Uterus (tissue), 4 donors: Measurements from ENCODE around the gene ZNF827. TPM values are rescaled to one million over a fixed set of nuclear protein-coding genes. Genes with fewer than 3 reads are reported as not detected.

Experiments used
- DNase-seq, 2 donors: peaks; one replicate each; pipeline ENCODE4 v3.0.0-alpha.2; 2019 to 2020
- H3K27ac ChIP-seq, 2 donors: fragments of 200-600 bp; sonication (generic); 1 replicate in 1 of 2; 2 replicates in 1 of 2; pipeline ENCODE4 v1.5.1; 2016 to 2018
- H3K27me3 ChIP-seq, 2 donors: fragments of 200-600 bp; sonication (generic); one replicate each; pipeline ENCODE4 v1.5.1; 2018 to 2019; ENCODE audit warnings: control low read depth in 1 of 2
- H3K36me3 ChIP-seq, 2 donors: fragments of 200-600 bp; sonication (generic); one replicate each; pipeline ENCODE4 v1.5.1; 2019; ENCODE audit warnings: control low read depth in 1 of 2
- H3K4me1 ChIP-seq, 2 donors: fragments of 200-600 bp; sonication (generic); one replicate each; pipeline ENCODE4 v1.5.1; 2018 to 2019; ENCODE audit warnings: control low read depth in 1 of 2
- H3K4me3 ChIP-seq, 2 donors: fragments of 200-600 bp; sonication (generic); 1 replicate in 1 of 2; 2 replicates in 1 of 2; pipeline ENCODE4 v1.5.1; 2018 to 2019; ENCODE audit warnings: mild to moderate bottlenecking in 1 of 2
- H3K9me3 ChIP-seq, 2 donors: fragments of 200-600 bp; sonication (generic); one replicate each; pipeline ENCODE4 v1.5.1; 2019; ENCODE audit warnings: control low read depth in 1 of 2
- POLR2A ChIP-seq, 2 donors: fragments of 450-650 bp; IDR thresholded peaks; one replicate each; pipeline ENCODE4 v1.6.1; 2016; ENCODE audit warnings: antibody characterized with exemption in 2 of 2, mild to moderate bottlenecking in 1 of 2, moderate library complexity in 1 of 2
- intact Hi-C: fragments of 100-400 bp; cut with DNase I; formaldehyde crosslinking; loops from one replicate; pipeline ENCODE4 v1.15.1; 2023; ENCODE audit warnings: low total_unique reads
- total RNA-seq, 4 donors: library from RNA; depleted of rRNA in 3 of 4; stranded (reverse); fragments of >200 nt in 3 of 4; gene quantifications; one replicate each; pipeline versions ENCODE4 v1.1.0 to v1.2.4, GENCODE V29; 2014 to 2023
- TF ChIP-seq, protein P1 (sequence below), 4 experiments: fragments of 200-600 bp in 2 of 4; fragments of 450-650 bp in 2 of 4; sonication (generic) in 2 of 4; IDR thresholded peaks; one replicate each; pipeline ENCODE4 v1.5.1; 2016 to 2019; ENCODE audit warnings: antibody characterized with exemption in 4 of 4, mild to moderate bottlenecking in 2 of 4, moderate library complexity in 1 of 4
- donor health status: DM: yes; HTN: yes; CAD: no.

Gene ZNF827
- total RNA-seq, 4 donors from 2014 or later, result 2.9 to 33.1 (median 14.2) TPM

GRCh38 chr4:145723336-145723735 is 215.3 kb downstream of the ZNF827 start:
- no peak overlapping the region for H3K27ac ChIP-seq
- H3K36me3 ChIP-seq, result no peaks in the 10 kb centered on the region
- H3K4me3 ChIP-seq, result no peak overlapping the region
- DNase-seq, result no peak
- no peaks in the 10 kb centered on the region for H3K27me3 ChIP-seq
- H3K4me1 ChIP-seq, result no peaks in the 10 kb centered on the region
- intact Hi-C loops, result no loop called here
- no peaks in the 10 kb centered on the region for H3K9me3 ChIP-seq
- TF ChIP-seq POLR2A (IDR thresholded peaks at IDR 0.05), result no peak
- TF ChIP-seq, protein P1, sequence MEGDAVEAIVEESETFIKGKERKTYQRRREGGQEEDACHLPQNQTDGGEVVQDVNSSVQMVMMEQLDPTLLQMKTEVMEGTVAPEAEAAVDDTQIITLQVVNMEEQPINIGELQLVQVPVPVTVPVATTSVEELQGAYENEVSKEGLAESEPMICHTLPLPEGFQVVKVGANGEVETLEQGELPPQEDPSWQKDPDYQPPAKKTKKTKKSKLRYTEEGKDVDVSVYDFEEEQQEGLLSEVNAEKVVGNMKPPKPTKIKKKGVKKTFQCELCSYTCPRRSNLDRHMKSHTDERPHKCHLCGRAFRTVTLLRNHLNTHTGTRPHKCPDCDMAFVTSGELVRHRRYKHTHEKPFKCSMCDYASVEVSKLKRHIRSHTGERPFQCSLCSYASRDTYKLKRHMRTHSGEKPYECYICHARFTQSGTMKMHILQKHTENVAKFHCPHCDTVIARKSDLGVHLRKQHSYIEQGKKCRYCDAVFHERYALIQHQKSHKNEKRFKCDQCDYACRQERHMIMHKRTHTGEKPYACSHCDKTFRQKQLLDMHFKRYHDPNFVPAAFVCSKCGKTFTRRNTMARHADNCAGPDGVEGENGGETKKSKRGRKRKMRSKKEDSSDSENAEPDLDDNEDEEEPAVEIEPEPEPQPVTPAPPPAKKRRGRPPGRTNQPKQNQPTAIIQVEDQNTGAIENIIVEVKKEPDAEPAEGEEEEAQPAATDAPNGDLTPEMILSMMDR (IDR thresholded peaks at IDR 0.05), result no peak

DNA sequence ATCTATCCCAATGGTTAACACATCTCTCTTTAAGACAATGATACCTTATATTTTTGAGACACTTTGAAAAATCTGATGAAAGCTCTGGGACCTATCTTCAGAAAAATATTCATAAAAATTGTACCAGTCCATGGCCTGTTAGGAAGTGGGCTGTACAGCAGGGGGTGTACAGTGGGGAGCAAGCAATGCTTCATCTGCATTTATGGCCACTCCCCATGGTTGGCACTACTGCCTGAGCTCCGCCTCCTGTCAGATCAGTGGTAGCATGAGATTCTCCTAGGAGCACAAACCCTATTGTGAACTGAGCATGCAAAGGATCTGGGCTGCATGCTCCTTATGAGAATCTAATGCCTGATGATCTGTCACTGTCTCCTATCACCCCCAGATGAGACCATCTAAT is 216.1 kb downstream of the ZNF827 start:
- Histone ChIP-seq H3K27me3 (no peaks in the 10 kb centered on the region), H3K9me3 (no peaks in the 10 kb centered on the region), H3K4me3 (no peak overlapping the region), H3K4me1 (no peaks in the 10 kb centered on the region), H3K27ac (no peak overlapping the region), H3K36me3 (no peaks in the 10 kb centered on the region)
- intact Hi-C loops, result no loop called here
- DNase-seq, result no peak
- TF ChIP-seq, protein P1 (IDR thresholded peaks at IDR 0.05), result no peak
- TF ChIP-seq POLR2A (IDR thresholded peaks at IDR 0.05), result no peak

- Histone ChIP-seq H3K27me3 (no peaks in the 10 kb centered on the region), H3K4me3 (no peak overlapping the region), H3K4me1 (no peaks in the 10 kb centered on the region), H3K27ac (no peak overlapping the region), H3K9me3 (no peaks in the 10 kb centered on the region), H3K36me3 (no peaks in the 10 kb centered on the region)
- intact Hi-C loops, result no loop called here
- TF ChIP-seq, protein P1 (IDR thresholded peaks at IDR 0.05), result no peak
- no peak for TF ChIP-seq POLR2A (IDR thresholded peaks at IDR 0.05)
- DNase-seq, result no peak
Measured at GRCh38 chr4:145720656-145721055, 218.0 kb downstream of the ZNF827 start.

GRCh38 chr4:145719752-145720624 is 218.6 kb downstream of the ZNF827 start:
- Histone ChIP-seq H3K9me3 (no peaks in the 10 kb centered on the region), H3K27ac (no peak overlapping the region), H3K27me3 (no peaks in the 10 kb centered on the region), H3K4me1 (no peaks in the 10 kb centered on the region), H3K36me3 (no peaks in the 10 kb centered on the region), H3K4me3 (no peak overlapping the region)
- TF ChIP-seq POLR2A (IDR thresholded peaks at IDR 0.05), result no peak
- TF ChIP-seq, protein P1 (IDR thresholded peaks at IDR 0.05), result no peak
- intact Hi-C loops, result no loop called here
- DNase-seq, result no peak

DNA sequence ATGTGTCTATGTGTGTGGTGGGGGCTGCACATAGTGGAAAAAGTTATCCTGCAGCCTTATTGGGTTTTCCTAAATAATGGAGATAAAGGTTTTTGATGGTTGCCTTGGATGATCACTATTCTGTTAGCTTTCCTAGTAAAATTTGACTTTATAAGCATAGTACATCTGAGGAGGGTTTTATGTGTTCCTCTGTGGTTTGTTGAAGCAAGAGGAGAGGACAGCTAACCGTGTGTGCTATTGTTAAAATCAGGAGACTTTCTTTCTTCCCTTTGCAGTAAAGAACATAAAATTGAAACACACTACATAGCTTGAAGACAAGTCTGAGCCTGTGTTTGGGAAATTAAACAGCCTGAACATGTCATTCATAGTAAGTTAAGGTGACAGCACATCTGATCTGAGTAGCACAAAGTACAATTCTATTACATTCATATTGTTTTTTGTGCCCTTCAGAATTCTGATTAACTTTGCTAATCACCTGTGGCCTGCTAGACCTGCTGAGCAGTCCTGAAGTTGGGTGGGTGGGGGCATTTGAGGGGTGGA is 221.9 kb downstream of the ZNF827 start:
- TF ChIP-seq, protein P1 (IDR thresholded peaks at IDR 0.05), result no peak
- TF ChIP-seq POLR2A (IDR thresholded peaks at IDR 0.05), result no peak
- DNase-seq, result no peak
- Histone ChIP-seq H3K27me3 (no peaks in the 10 kb centered on the region), H3K4me1 (no peaks in the 10 kb centered on the region), H3K4me3 (no peak overlapping the region), H3K27ac (no peak overlapping the region), H3K9me3 (no peaks in the 10 kb centered on the region), H3K36me3 (no peaks in the 10 kb centered on the region)
- intact Hi-C loops, result no loop called here
